ENCODE results near the gene FGF18. TPM values are rescaled to one million over a fixed set of nuclear protein-coding genes. Genes with fewer than 3 reads are reported as not detected.

FGF18 gene
- total RNA-seq, 6 donors from 2014 or later, result 0.44 to 4.6 (median 1.4) TPM

DNA sequence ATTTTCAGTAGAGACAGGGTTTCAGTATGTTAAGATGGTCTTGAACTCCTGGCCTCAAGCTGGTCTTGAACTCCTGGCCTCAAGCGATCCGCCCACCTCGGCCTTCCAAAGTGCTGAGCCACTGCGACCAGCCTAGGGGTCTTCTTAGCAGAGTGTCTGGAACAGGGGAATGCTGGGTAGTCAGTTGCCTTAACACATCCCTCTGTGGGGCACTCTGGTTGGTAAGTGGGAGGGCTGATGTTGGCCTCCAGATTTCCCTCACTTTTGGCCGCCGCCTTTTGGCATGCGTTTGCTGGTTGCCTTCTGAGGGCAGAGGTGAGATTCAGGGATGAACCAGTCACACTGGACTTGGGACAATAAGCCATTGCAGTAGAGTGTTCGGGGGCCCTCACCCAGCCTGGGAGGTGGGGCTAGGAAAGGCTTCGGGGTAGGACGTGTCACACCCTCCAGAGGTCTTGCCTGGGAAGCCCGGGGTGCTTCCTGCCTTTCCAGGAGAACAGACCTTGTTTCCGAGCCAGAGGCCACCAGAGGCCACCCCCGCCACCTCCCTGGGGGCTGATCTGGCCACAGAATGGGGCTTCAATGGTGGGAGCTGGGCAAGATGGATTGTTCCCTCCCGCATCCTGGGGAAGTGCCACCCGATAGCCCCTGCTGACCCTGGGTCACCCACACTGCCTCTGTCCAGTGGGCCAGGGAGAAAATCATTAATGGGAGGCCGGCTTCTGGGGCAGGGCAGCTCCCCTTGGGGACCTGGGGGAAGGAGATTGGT, 13.3 kb downstream of the FGF18 start:
- Histone ChIP-seq H3K4me1 (peaks cover 0 to 4% (median 0%) of the 10 kb centered on the region in 4 donors), H3K36me3 (no peaks in the 10 kb centered on the region), H3K27me3 (no peaks in the 10 kb centered on the region), H3K9me3 (no peaks in the 10 kb centered on the region), H3K27ac (no peak overlapping the region), H3K4me3 (no peak overlapping the region)
- no peak for ATAC-seq (ENCODE audit: low FRiP score in 2 of 2)
- no peak for TF ChIP-seq POLR2AphosphoS5 (IDR thresholded peaks at IDR 0.05)
- TF ChIP-seq, protein P1, sequence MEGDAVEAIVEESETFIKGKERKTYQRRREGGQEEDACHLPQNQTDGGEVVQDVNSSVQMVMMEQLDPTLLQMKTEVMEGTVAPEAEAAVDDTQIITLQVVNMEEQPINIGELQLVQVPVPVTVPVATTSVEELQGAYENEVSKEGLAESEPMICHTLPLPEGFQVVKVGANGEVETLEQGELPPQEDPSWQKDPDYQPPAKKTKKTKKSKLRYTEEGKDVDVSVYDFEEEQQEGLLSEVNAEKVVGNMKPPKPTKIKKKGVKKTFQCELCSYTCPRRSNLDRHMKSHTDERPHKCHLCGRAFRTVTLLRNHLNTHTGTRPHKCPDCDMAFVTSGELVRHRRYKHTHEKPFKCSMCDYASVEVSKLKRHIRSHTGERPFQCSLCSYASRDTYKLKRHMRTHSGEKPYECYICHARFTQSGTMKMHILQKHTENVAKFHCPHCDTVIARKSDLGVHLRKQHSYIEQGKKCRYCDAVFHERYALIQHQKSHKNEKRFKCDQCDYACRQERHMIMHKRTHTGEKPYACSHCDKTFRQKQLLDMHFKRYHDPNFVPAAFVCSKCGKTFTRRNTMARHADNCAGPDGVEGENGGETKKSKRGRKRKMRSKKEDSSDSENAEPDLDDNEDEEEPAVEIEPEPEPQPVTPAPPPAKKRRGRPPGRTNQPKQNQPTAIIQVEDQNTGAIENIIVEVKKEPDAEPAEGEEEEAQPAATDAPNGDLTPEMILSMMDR (IDR thresholded peaks at IDR 0.05), result no peak
- TF ChIP-seq POLR2A (IDR thresholded peaks at IDR 0.05), result no peak
- no peak for TF ChIP-seq EP300 (IDR thresholded peaks at IDR 0.05)
- DNase-seq, result no peak
- WGBS, 2 donors, result 84 to 90% methylated on average over 14 to 15 of the region's 16 CpGs

DNA sequence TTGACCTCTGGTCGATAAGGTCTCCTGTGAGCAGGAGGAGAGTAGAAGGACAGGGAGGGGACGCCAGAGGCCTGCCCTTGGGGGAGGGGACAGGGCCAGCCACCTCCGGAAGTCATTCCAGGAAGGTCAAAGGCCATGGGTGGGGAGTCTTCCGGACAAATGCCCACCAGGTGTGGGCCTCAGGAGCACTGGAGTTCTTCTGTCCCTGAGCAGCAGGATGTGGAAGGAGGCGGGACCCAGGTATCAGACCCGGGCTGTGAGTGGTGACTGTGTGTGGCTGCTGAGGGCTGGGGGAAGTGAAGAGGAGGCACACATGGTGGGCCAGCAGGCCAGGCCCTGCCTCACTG, 13.9 kb downstream of the FGF18 start:
- no peak overlapping the region for H3K4me3 ChIP-seq
- ATAC-seq (ENCODE audit: low FRiP score in 2 of 2), result no peak
- TF ChIP-seq POLR2AphosphoS5 (IDR thresholded peaks at IDR 0.05) (no peak), EP300 (IDR thresholded peaks at IDR 0.05) (no peak), POLR2A (IDR thresholded peaks at IDR 0.05) (no peak)
- TF ChIP-seq, protein P1 (IDR thresholded peaks at IDR 0.05), result no peak
- H3K9me3 ChIP-seq, result no peaks in the 10 kb centered on the region
- H3K27ac ChIP-seq, result no peak overlapping the region
- peaks cover 0 to 4% (median 0%) of the 10 kb centered on the region in 4 donors for H3K4me1 ChIP-seq
- 60 to 70% methylated on average over 5 to 6 of the region's 6 CpGs for WGBS, 2 donors
- H3K27me3 ChIP-seq, result no peaks in the 10 kb centered on the region
- DNase-seq, result no peak
- H3K36me3 ChIP-seq, result no peaks in the 10 kb centered on the region

DNA sequence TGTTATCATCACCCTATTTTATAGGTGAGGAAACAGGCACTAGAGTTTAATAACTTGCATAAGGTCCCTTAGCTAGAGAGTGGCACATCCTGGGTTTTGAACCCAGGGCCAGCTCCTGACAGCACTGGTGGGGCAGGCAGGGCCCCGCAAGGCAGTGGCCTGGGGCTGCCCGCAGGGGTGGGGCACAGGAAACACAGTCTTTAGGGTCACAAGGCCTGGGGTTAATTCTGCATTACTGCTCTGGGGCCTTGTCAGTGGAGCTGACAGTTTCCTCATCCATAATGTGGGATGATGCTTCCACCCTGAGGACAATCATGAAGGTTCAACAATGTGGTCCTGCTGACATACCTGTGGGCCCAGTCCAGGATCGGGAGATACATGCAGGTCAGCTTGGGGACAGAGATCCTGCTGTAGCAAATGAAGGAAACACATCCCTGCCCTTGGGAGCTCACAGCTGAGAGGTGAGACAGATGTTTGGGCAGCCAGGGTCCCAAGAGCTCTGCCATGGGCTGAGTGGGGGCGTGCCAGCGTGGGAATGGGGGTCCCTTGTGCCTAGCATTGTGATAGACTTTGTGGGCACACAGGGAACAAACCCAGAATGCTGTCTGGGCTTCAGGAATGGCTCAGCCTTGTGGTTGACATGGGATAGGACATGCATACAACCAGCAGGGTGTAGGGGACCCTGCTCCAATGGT, 14.7 kb downstream of the FGF18 start:
- H3K4me3 ChIP-seq, result no peak overlapping the region
- H3K4me1 ChIP-seq, result peaks cover 0 to 4% (median 0%) of the 10 kb centered on the region in 4 donors
- no peaks in the 10 kb centered on the region for H3K36me3 ChIP-seq
- no peak for DNase-seq
- H3K27me3 ChIP-seq, result no peaks in the 10 kb centered on the region
- H3K9me3 ChIP-seq, result no peaks in the 10 kb centered on the region
- 91 to 94% methylated on average over 3 to 5 of the region's 5 CpGs for WGBS, 2 donors
- TF ChIP-seq, protein P1 (IDR thresholded peaks at IDR 0.05), result no peak
- TF ChIP-seq POLR2AphosphoS5 (IDR thresholded peaks at IDR 0.05) (no peak), EP300 (IDR thresholded peaks at IDR 0.05) (no peak), POLR2A (IDR thresholded peaks at IDR 0.05) (no peak)
- no peak overlapping the region for H3K27ac ChIP-seq
- no peak for ATAC-seq (ENCODE audit: low FRiP score in 2 of 2)

DNA sequence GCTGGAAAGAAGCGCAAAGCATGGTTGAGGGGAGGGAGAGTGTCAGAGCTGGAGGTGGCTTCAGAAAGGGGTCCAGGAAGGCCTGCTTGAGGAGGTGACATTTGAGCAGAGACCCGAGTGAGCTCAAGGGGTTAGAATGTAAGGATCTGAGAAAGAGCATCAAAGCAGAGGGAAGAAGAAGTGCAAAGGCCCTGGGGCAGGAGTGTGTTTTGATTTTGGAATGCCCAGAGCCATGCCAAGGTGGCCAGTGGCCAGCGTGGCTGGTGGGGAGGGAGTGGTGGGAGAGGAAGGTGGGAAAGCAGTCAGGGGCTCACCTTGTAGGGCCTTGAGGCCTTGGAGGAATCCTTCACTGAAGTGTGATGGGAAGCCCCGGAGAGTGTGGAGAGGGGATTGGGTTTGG, 15.4 kb downstream of the FGF18 start:
- peaks cover 0 to 4% (median 0%) of the 10 kb centered on the region in 4 donors for H3K4me1 ChIP-seq
- ATAC-seq (ENCODE audit: low FRiP score in 2 of 2), result no peak
- H3K4me3 ChIP-seq, result no peak overlapping the region
- 93 to 97% methylated on average over 4 of the region's 4 CpGs for WGBS, 2 donors
- no peak for DNase-seq
- H3K9me3 ChIP-seq, result no peaks in the 10 kb centered on the region
- H3K36me3 ChIP-seq, result no peaks in the 10 kb centered on the region
- TF ChIP-seq, protein P1 (IDR thresholded peaks at IDR 0.05), result no peak
- TF ChIP-seq POLR2A (IDR thresholded peaks at IDR 0.05) (no peak), POLR2AphosphoS5 (IDR thresholded peaks at IDR 0.05) (no peak)
- H3K27ac ChIP-seq, result no peak overlapping the region
- H3K27me3 ChIP-seq, result no peaks in the 10 kb centered on the region

Data from upper lobe of left lung (tissue), 6 donors.